IgD-negative memory B cell (primary cell): ENCODE data around the gene CDCA8. TPM values are rescaled to one million over a fixed set of nuclear protein-coding genes. Genes with fewer than 3 reads are reported as not detected.

ENCODE experiments used
- H3K27ac Mint-ChIP-seq, 3 donors: one replicate each; pipeline ENCODE4 v1.8.0; 2020 to 2022; ENCODE audit warnings: mild to moderate bottlenecking in 3 of 3, mixed read lengths in 3 of 3, moderate library complexity in 1 of 3
- H3K27me3 Mint-ChIP-seq: one replicate; pipeline ENCODE4 v1.8.0; 2021; ENCODE audit warnings: mixed read lengths
- H3K36me3 Mint-ChIP-seq: one replicate; pipeline ENCODE4 v1.8.0; 2020; ENCODE audit warnings: mild to moderate bottlenecking, mixed read lengths
- H3K4me1 Mint-ChIP-seq, 3 donors: one replicate each; pipeline ENCODE4 v1.8.0; 2020 to 2022; ENCODE audit warnings: mixed read lengths in 3 of 3, mild to moderate bottlenecking in 1 of 3
- H3K4me3 Mint-ChIP-seq, 4 donors: one replicate each; pipeline ENCODE4 v1.8.0; 2020 to 2022; ENCODE audit warnings: mild to moderate bottlenecking in 4 of 4, mixed read lengths in 4 of 4, moderate library complexity in 3 of 4
- H3K9me3 Mint-ChIP-seq, 3 donors: one replicate each; pipeline ENCODE4 v1.8.0; 2020 to 2021; ENCODE audit warnings: mixed read lengths in 3 of 3, mild to moderate bottlenecking in 1 of 3
- polyA plus RNA-seq: library from polyadenylated mRNA; unstranded; fragments of 300-500 nt; fragmentation: Illumina TruSeq; gene quantifications from one replicate; pipeline ENCODE4 v1.2.3, GENCODE V29; 2021

Gene CDCA8
- 1.4 TPM for polyA plus RNA-seq

DNA sequence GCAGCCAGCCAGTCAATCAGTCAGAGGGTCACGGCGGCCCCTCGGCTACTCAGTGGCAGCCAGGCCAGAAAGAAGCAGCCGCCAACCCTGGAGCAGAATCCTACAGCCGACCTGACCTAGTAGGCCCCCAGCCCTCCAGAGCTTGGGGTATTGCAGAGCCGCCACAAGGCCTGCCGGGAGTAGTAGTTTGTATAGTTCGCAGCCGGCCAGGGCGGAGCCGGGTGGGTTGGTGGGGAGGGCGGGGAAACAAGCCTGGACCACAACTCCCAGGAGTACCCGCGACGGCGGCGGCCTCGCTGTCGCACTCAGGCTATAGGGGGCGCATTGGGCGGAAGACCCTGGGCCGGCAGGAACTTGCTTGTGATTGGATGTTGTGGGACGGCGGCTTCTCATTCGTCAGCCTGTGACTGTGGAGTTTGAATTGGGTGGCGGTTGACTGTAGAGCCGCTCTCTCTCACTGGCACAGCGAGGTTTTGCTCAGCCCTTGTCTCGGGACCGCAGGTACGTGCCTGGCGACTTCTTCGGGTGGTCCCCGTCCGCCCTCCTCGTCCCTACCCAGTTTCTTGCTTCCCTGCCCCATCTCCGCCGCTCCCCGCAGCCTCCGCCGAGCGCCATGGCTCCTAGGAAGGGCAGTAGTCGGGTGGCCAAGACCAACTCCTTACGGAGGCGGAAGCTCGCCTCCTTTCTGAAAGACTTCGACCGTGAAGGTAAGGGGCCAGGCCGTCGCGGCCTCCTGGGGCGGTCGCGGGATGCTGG lies at the start of gene CDCA8:
CDCA8 (plus strand) TSS at position 439 of the 756 bp plus-strand sequence; CDS start at position 614, 175 bp downstream.
- Mint-ChIP-seq H3K4me3 (peak within 1 kb of the TSS; percentile 84 to 99 (median 96)), H3K4me1 (peaks cover 20 to 33% (median 28%) of the 10 kb centered on the region in 3 donors), H3K27ac (peak within 1 kb of the TSS; percentile 57 to 98 (median 95)), H3K9me3 (no peaks in the 10 kb centered on the region), H3K36me3 (peaks cover 2% of the 10 kb centered on the region), H3K27me3 (no peaks in the 10 kb centered on the region)

- H3K27me3 Mint-ChIP-seq: peaks cover 16% of the 10 kb centered on the region
- H3K27ac Mint-ChIP-seq: no peak overlapping the region
- no peaks in the 10 kb centered on the region for H3K9me3 Mint-ChIP-seq
- no peaks in the 10 kb centered on the region for H3K4me1 Mint-ChIP-seq
- H3K36me3 Mint-ChIP-seq: no peaks in the 10 kb centered on the region
- no peak overlapping the region for H3K4me3 Mint-ChIP-seq
Measured at GRCh38 chr1:37647281-37647680, 45.0 kb upstream of the CDCA8 start.

- peaks cover 10% of the 10 kb centered on the region for H3K27me3 Mint-ChIP-seq
- no peaks in the 10 kb centered on the region for H3K4me1 Mint-ChIP-seq
- H3K36me3 Mint-ChIP-seq: no peaks in the 10 kb centered on the region
- H3K27ac Mint-ChIP-seq: no peak overlapping the region
- H3K4me3 Mint-ChIP-seq: no peak overlapping the region
- no peaks in the 10 kb centered on the region for H3K9me3 Mint-ChIP-seq
Measured at GRCh38 chr1:37650173-37650572, 42.1 kb upstream of the CDCA8 start.

GRCh38 chr1:37650721-37651120 lies 41.6 kb upstream of the CDCA8 start:
- no peaks in the 10 kb centered on the region for H3K4me1 Mint-ChIP-seq
- no peak overlapping the region for H3K27ac Mint-ChIP-seq
- no peak overlapping the region for H3K4me3 Mint-ChIP-seq
- no peaks in the 10 kb centered on the region for H3K9me3 Mint-ChIP-seq
- no peaks in the 10 kb centered on the region for H3K36me3 Mint-ChIP-seq
- H3K27me3 Mint-ChIP-seq: peaks cover 10% of the 10 kb centered on the region

DNA sequence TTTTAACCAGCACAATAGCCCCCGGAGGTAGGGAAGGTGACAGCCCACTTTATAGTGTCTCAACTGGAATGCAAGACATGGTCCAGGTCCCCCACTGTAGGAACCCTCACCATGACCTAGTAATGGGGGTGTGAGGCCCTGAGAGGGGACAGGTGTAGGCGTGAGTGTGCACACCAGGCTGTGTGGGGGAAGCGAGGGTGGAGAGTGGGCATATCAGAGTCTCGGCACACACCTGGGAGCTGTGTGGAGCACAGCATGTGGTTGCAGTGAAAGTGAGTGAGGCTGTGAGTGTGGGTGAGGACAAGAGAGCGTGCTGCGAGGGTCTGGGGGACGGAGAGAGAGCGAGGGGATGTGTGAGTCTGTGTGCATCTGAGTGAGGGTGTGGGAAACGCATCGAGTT lies 40.5 kb upstream of the CDCA8 start:
- H3K4me1 Mint-ChIP-seq: no peaks in the 10 kb centered on the region
- peaks cover 4% of the 10 kb centered on the region for H3K27me3 Mint-ChIP-seq
- H3K27ac Mint-ChIP-seq: no peak overlapping the region

GRCh38 chr1:37652976-37653375 lies 39.3 kb upstream of the CDCA8 start:
- Mint-ChIP-seq H3K4me1 (no peaks in the 10 kb centered on the region), H3K27ac (no peak overlapping the region), H3K9me3 (no peaks in the 10 kb centered on the region), H3K4me3 (no peak overlapping the region), H3K27me3 (peaks cover 7% of the 10 kb centered on the region), H3K36me3 (no peaks in the 10 kb centered on the region)

More for the DNA sequence above, 40.5 kb upstream of the CDCA8 start:
- Mint-ChIP-seq H3K9me3 (no peaks in the 10 kb centered on the region), H3K36me3 (no peaks in the 10 kb centered on the region), H3K4me3 (no peak overlapping the region)

DNA sequence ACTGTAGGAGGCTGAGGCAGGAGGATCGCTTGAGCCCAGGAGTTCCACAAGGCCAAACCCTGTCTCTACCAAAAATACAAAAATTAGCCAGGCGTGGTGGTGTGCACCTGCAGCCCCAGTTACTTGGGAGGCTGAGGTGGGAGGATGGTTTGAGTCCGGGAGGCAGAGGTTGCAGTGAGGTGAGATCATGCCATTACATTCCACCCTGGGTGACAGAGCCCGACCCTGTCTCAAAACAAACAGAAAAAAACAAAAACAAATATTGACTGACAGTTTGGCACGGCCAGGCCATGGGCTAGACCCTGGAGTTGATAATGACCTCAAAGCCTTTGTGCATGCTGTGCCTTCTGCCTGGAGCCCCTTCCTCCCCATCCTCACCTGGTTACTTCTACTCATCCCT lies 38.4 kb upstream of the CDCA8 start:
- Mint-ChIP-seq H3K27me3 (peaks cover 7% of the 10 kb centered on the region), H3K4me3 (no peak overlapping the region), H3K4me1 (no peaks in the 10 kb centered on the region), H3K36me3 (no peaks in the 10 kb centered on the region), H3K9me3 (no peaks in the 10 kb centered on the region), H3K27ac (no peak overlapping the region)

GRCh38 chr1:37655274-37655673 lies 37.0 kb upstream of the CDCA8 start:
- Mint-ChIP-seq H3K27me3 (peaks cover 7% of the 10 kb centered on the region), H3K4me1 (peaks cover 0 to 2% (median 0%) of the 10 kb centered on the region in 3 donors), H3K4me3 (no peak overlapping the region), H3K27ac (no peak overlapping the region), H3K9me3 (no peaks in the 10 kb centered on the region), H3K36me3 (no peaks in the 10 kb centered on the region)

GRCh38 chr1:37656026-37656425 lies 36.3 kb upstream of the CDCA8 start:
- Mint-ChIP-seq H3K27me3 (peaks cover 7% of the 10 kb centered on the region), H3K36me3 (no peaks in the 10 kb centered on the region), H3K27ac (no peak overlapping the region), H3K9me3 (no peaks in the 10 kb centered on the region), H3K4me3 (no peak overlapping the region), H3K4me1 (peaks cover 0 to 2% (median 0%) of the 10 kb centered on the region in 3 donors)

- Mint-ChIP-seq H3K27ac (no peak overlapping the region), H3K9me3 (no peaks in the 10 kb centered on the region), H3K27me3 (peaks cover 7% of the 10 kb centered on the region)
Measured at GRCh38 chr1:37656881-37657280, 35.4 kb upstream of the CDCA8 start.

GRCh38 chr1:37657620-37658412 lies 34.5 kb upstream of the CDCA8 start:
- no peak overlapping the region for H3K27ac Mint-ChIP-seq
- peaks cover 0 to 2% (median 0%) of the 10 kb centered on the region in 3 donors for H3K4me1 Mint-ChIP-seq
- H3K9me3 Mint-ChIP-seq: no peaks in the 10 kb centered on the region
- no peak overlapping the region for H3K4me3 Mint-ChIP-seq
- no peaks in the 10 kb centered on the region for H3K36me3 Mint-ChIP-seq
- peaks cover 3% of the 10 kb centered on the region for H3K27me3 Mint-ChIP-seq

More at GRCh38 chr1:37656881-37657280, 35.4 kb upstream of the CDCA8 start:
- H3K4me1 Mint-ChIP-seq: peaks cover 0 to 2% (median 0%) of the 10 kb centered on the region in 3 donors
- no peaks in the 10 kb centered on the region for H3K36me3 Mint-ChIP-seq
- no peak overlapping the region for H3K4me3 Mint-ChIP-seq

- Mint-ChIP-seq H3K4me3 (no peak overlapping the region), H3K4me1 (peaks cover 0 to 2% (median 0%) of the 10 kb centered on the region in 3 donors), H3K36me3 (no peaks in the 10 kb centered on the region), H3K27ac (no peak overlapping the region), H3K9me3 (no peaks in the 10 kb centered on the region), H3K27me3 (peaks cover 3% of the 10 kb centered on the region)
Measured at GRCh38 chr1:37658486-37658885, 33.8 kb upstream of the CDCA8 start.

- Mint-ChIP-seq H3K27me3 (peaks cover 3% of the 10 kb centered on the region), H3K4me1 (peaks cover 0 to 2% (median 0%) of the 10 kb centered on the region in 3 donors), H3K27ac (no peak overlapping the region), H3K4me3 (no peak overlapping the region), H3K9me3 (no peaks in the 10 kb centered on the region), H3K36me3 (no peaks in the 10 kb centered on the region)
Measured at GRCh38 chr1:37660664-37661063, 31.7 kb upstream of the CDCA8 start.

- peak overlapping the region in 1 of 4 donors; percentile 28 for H3K4me3 Mint-ChIP-seq
- no peak overlapping the region for H3K27ac Mint-ChIP-seq
- peaks cover 0 to 2% (median 0%) of the 10 kb centered on the region in 3 donors for H3K4me1 Mint-ChIP-seq
- no peaks in the 10 kb centered on the region for H3K36me3 Mint-ChIP-seq
- no peaks in the 10 kb centered on the region for H3K9me3 Mint-ChIP-seq
- H3K27me3 Mint-ChIP-seq: peaks cover 3% of the 10 kb centered on the region
Measured at GRCh38 chr1:37661401-37661800, 30.9 kb upstream of the CDCA8 start.

DNA sequence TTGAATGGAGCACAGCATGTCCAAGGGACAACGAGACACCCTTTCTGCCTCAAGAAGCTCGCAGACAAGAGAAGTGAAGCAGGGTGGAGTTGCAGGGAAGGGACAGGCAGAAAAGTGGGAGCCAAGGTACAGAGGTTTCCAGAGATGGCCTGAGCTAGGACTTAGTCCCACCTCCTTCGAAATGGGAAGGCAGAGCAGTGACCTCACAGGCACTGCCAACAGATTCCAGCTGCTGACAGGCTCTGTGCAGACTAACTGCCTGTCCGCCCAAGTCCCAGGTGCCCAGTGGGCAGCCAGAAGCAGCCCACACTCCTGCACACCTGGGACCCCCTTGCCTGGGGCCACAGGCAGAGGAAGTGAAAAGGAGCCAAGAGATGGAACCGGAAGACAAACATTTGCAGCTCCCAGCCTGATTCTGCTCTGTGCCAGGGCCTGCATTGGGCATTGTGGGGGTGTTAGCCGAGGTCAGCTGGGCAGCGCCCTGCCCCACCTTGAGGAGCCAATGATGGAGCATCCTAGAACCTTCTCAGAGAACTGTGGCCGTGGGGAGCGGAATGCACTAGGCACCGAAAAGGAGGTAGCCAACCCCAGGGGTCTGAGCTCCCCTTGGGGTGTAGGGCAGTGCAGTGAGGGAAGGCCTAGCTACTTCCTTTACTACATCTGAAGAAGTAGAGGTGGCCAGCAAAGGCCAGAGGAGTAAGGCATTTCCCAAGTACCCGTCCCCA lies 30.1 kb upstream of the CDCA8 start:
- H3K36me3 Mint-ChIP-seq: no peaks in the 10 kb centered on the region
- H3K27me3 Mint-ChIP-seq: peaks cover 3% of the 10 kb centered on the region
- H3K27ac Mint-ChIP-seq: no peak overlapping the region
- H3K4me3 Mint-ChIP-seq: no peak overlapping the region
- H3K9me3 Mint-ChIP-seq: no peaks in the 10 kb centered on the region
- H3K4me1 Mint-ChIP-seq: peaks cover 0 to 2% (median 0%) of the 10 kb centered on the region in 3 donors
